GM12891 (cell line): ENCODE measurements around the gene HS6ST2.

Experiments used
- PAX5 ChIP-seq: IDR thresholded peaks from 2 replicates; pipeline ENCODE4 v1.6.1; 2011; ENCODE audit warnings: low read length, moderate library complexity, mild to moderate bottlenecking; ENCODE audit not compliant: insufficient read depth, severe bottlenecking
- POLR2A ChIP-seq: IDR thresholded peaks from 2 replicates; pipeline ENCODE4 v1.6.1; 2011; ENCODE audit warnings: low read depth, low read length, control low read depth
- POLR2AphosphoS5 ChIP-seq: IDR thresholded peaks from 2 replicates; pipeline ENCODE4 v1.6.1; 2011; ENCODE audit warnings: low read depth, low read length, control low read depth
- SPI1 ChIP-seq: IDR thresholded peaks from 2 replicates; pipeline ENCODE4 v1.6.1; 2011; ENCODE audit warnings: low read depth, low read length, control low read depth
- TAF1 ChIP-seq: IDR thresholded peaks from 2 replicates; pipeline ENCODE4 v1.6.1; 2011; ENCODE audit warnings: low read depth, low read length, control low read depth

- TF ChIP-seq POLR2A (no peak), PAX5 (no peak), POLR2AphosphoS5 (no peak), TAF1 (no peak), SPI1 (no peak)
Observed at GRCh38 chrX:132590350-132591026, 367.9 kb downstream of the HS6ST2 start.
